ENCODE measurements around the gene NEK7.

GRCh38 chr1:198134252-198134651 is 22.5 kb upstream of the NEK7 start:
- TF ChIP-seq CTCF (optimal IDR thresholded peaks at IDR 0.05 in 1 of 3, IDR thresholded peaks at IDR 0.05 in 1 of 3, conservative IDR thresholded peaks at IDR 0.05 in 1 of 3; ENCODE audit: extremely low read depth in 1 of 3, insufficient read depth in 2 of 3, low read length in 3 of 3) = no peak
- TF ChIP-seq EZH2 (IDR thresholded peaks at IDR 0.05; ENCODE audit: low read length) = no peak

Data from keratinocyte (primary cell).